HFFc6 (cell line): ENCODE results near the gene ACP4. TPM values are rescaled to one million over a fixed set of nuclear protein-coding genes. Genes with fewer than 3 reads are reported as not detected.
"Not testable (repeated sequence)": the region's sequence is repeated elsewhere in the genome, so short reads cannot be mapped to it uniquely, and the experiment has no call there.

Experiments
- DNase-seq: peaks from one replicate; pipeline ENCODE4 v3.0.0-alpha.2; 2018
- H3K27ac Mint-ChIP-seq: 2 replicates; pipeline ENCODE4 v1.8.0; 2020; ENCODE audit warnings: mild to moderate bottlenecking, mixed read lengths
- H3K27me3 Mint-ChIP-seq: 2 replicates; pipeline ENCODE4 v1.8.0; 2021; ENCODE audit warnings: mild to moderate bottlenecking, moderate library complexity, mixed read lengths; ENCODE audit not compliant: insufficient read depth
- H3K36me3 Mint-ChIP-seq: 2 replicates; pipeline ENCODE4 v1.8.0; 2021; ENCODE audit warnings: low read depth, mixed read lengths
- H3K4me1 Mint-ChIP-seq: 2 replicates; pipeline ENCODE4 v1.8.0; 2020; ENCODE audit warnings: low read depth, mixed read lengths
- H3K4me3 Mint-ChIP-seq: 2 replicates; pipeline ENCODE4 v1.8.0; 2020; ENCODE audit warnings: mild to moderate bottlenecking, moderate library complexity, mixed read lengths
- H3K9me3 Mint-ChIP-seq: 2 replicates; pipeline ENCODE4 v1.8.0; 2020; ENCODE audit warnings: mild to moderate bottlenecking, mixed read lengths
- CTCF ChIP-seq: fragments of 200-600 bp; sonication (generic); IDR thresholded peaks from 2 replicates; pipeline ENCODE4 v1.5.0; 2021; ENCODE audit warnings: antibody characterized with exemption, mild to moderate bottlenecking
- long read RNA-seq: library from polyadenylated mRNA; unstranded; transcript quantifications from one replicate; pipeline ENCODE4 v2.0.0, GENCODE V29; 2019
- total RNA-seq, 6 experiments: library from RNA; stranded (reverse); fragmentation: NEBNext Ultra II Directional; extraction: Animal tissue kit (Norgen Biotek cat#: 25700); gene quantifications; 2 replicates in 1 of 6; 3 replicates in 5 of 6; pipeline ENCODE4 v1.2.3, GENCODE V29; 2021

ACP4 gene
- not detected for total RNA-seq
- long read RNA-seq = 0 reads

GRCh38 chr19:50790396-50790795, at the start of gene ACP4:
TSS of gene ACP4 (plus strand) at chr19:50790415. CDS start at chr19:50790415, 0 bp downstream.
- TF ChIP-seq CTCF = no peak
- no peaks in the 10 kb centered on the region for H3K4me1 Mint-ChIP-seq
- DNase-seq = no peak
- H3K4me3 Mint-ChIP-seq = no peak within 1 kb of the TSS; the same call in 1 of the 2 replicates
- H3K27me3 Mint-ChIP-seq = peaks cover 7% of the 10 kb centered on the region
- H3K27ac Mint-ChIP-seq = no peak within 1 kb of the TSS
- no peaks in the 10 kb centered on the region; the same call in 1 of the 2 replicates for H3K9me3 Mint-ChIP-seq
- 0 out of 2 replicates have a peak, but pooled peaks cover 3% of the 10 kb centered on the region for H3K36me3 Mint-ChIP-seq

DNA sequence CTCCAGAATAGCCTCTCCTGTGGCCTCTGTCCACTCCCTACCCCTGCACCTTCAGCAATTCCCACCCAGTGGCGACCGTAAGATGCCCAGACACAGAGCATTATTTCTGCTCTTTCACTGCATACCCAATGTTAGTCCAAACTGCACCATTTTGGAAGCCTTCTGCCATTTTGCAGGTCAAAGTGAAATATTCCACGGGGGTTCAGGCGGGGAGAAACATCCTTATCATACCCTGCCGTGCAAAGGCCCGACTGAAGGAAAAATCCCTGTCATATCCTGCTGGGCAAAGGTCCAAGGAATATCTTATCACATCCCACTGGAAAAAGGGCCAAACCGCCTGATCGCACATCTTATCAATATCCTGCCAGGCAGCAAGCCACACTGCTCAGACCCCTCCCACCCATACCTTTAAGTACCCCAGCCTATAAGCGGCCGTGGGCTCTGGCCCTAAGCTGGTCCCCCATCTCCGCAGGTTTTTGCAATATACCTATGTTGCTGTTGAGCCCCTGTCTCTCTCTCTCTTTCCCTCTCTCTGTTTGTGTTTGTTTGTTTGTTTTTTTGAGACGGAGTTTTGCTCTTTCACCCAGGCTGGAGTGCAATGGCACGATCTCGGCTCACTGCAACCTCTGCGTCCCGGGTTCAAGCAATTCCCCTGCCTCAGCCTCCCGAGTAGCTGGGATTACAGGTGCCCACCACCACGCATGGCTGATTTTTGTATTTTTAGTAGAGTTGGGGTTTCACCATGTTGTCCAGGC, 48.9 kb upstream of the ACP4 start:
- Mint-ChIP-seq H3K36me3 (no peaks in the 10 kb centered on the region), H3K27me3 (peaks cover 40% of the 10 kb centered on the region)

GRCh38 chr19:50743537-50743936, 46.7 kb upstream of the ACP4 start:
- H3K27ac Mint-ChIP-seq = no peak overlapping the region
- H3K4me1 Mint-ChIP-seq = no peaks in the 10 kb centered on the region
- H3K36me3 Mint-ChIP-seq = no peaks in the 10 kb centered on the region
- no peaks in the 10 kb centered on the region for H3K9me3 Mint-ChIP-seq
- no peak for TF ChIP-seq CTCF
- no peak for DNase-seq
- no peak overlapping the region for H3K4me3 Mint-ChIP-seq
- H3K27me3 Mint-ChIP-seq = peaks cover 32% of the 10 kb centered on the region

More for the DNA sequence above, 48.9 kb upstream of the ACP4 start:
- DNase-seq = no peak
- Mint-ChIP-seq H3K4me3 (no peak overlapping the region), H3K27ac (no peak overlapping the region), H3K4me1 (no peaks in the 10 kb centered on the region), H3K9me3 (no peaks in the 10 kb centered on the region)
- TF ChIP-seq CTCF = no peak

- H3K27me3 Mint-ChIP-seq = peaks cover 21% of the 10 kb centered on the region
- no peak overlapping the region for H3K4me3 Mint-ChIP-seq
- no peaks in the 10 kb centered on the region for H3K9me3 Mint-ChIP-seq
- no peaks in the 10 kb centered on the region for H3K4me1 Mint-ChIP-seq
- DNase-seq = no peak
- H3K36me3 Mint-ChIP-seq = no peaks in the 10 kb centered on the region
- TF ChIP-seq CTCF = no peak
- H3K27ac Mint-ChIP-seq = no peak overlapping the region
Measured at GRCh38 chr19:50745221-50745620, 45.0 kb upstream of the ACP4 start.

DNA sequence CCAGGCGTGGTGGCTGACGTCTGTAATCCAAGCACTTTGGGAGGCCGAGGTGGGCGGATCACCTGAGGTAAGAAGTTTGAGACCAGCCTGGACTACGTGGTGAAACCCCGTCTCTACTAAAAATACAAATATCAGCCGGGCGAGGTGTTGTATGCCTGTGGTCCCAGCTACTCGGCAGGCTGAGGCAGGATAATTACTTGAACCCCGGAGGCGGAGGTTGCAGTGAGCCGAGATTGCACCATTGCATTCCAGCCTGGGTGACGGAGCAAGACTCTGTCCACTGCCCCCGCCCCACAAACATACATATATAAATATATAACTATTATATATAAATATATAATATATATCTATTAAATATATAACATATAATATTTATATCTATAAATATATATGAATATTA, 43.1 kb upstream of the ACP4 start:
- not testable (repeated sequence) for H3K9me3 Mint-ChIP-seq, DNase-seq, H3K4me1 Mint-ChIP-seq, H3K4me3 Mint-ChIP-seq, H3K36me3 Mint-ChIP-seq, H3K27ac Mint-ChIP-seq
- H3K27me3 Mint-ChIP-seq = peaks cover 18% of the 10 kb centered on the region

DNA sequence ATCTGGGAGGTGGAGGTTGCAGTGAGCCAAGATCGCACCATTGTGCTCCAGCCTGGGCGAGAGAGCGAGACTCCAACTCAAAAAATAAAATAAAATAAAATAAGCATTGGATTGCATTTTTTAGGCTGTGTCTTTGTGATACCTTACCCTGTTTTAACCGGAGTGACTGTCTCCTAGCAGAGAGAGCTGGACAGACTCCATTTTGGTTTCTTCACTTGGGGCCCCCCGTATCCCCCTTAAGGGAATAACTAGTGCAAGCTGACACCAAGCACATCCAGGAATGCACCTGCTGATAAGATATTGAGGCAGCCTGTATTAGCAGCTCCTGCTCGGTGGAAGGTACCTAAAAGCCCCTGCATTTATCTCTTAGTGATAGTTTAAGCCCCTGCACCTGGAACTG, 40.7 kb upstream of the ACP4 start:
- no peak for TF ChIP-seq CTCF
- Mint-ChIP-seq H3K27ac (no peak overlapping the region), H3K4me3 (no peak overlapping the region), H3K36me3 (no peaks in the 10 kb centered on the region), H3K4me1 (no peaks in the 10 kb centered on the region), H3K9me3 (no peaks in the 10 kb centered on the region), H3K27me3 (peaks cover 25% of the 10 kb centered on the region)
- DNase-seq = no peak
